Measurements from ENCODE around the gene NR6A1.

The NR6A1 gene

GRCh38 chr9:124686918-124687317 lies 84.2 kb downstream of the NR6A1 start:
- no peaks in the 10 kb centered on the region for H3K36me3 ChIP-seq (ENCODE audit: control insufficient read depth, insufficient read depth, low read length)
- H3K4me2 ChIP-seq (ENCODE audit: low read length), result no peak overlapping the region
- H3K4me3 ChIP-seq (ENCODE audit: low read depth, low read length), result no peak overlapping the region
- H3K9me3 ChIP-seq (ENCODE audit: control insufficient read depth, low read length), result no peaks in the 10 kb centered on the region
- no peak for TF ChIP-seq CTCF (IDR thresholded peaks at IDR 0.05)
- no peak overlapping the region for H3K27ac ChIP-seq
- no peaks in the 10 kb centered on the region for H3K79me2 ChIP-seq
- H3K9ac ChIP-seq, result no peak overlapping the region
- no peak overlapping the region for H2AFZ ChIP-seq
- H3K4me1 ChIP-seq, result no peaks in the 10 kb centered on the region
- no peaks in the 10 kb centered on the region for H3K27me3 ChIP-seq (ENCODE audit: control insufficient read depth, insufficient read depth, low read length)

GRCh38 chr9:124685217-124685616 lies 85.9 kb downstream of the NR6A1 start:
- no peaks in the 10 kb centered on the region for H3K36me3 ChIP-seq (ENCODE audit: control insufficient read depth, insufficient read depth, low read length)
- no peak overlapping the region for H3K9ac ChIP-seq
- H3K79me2 ChIP-seq, result no peaks in the 10 kb centered on the region
- no peak for TF ChIP-seq CTCF (IDR thresholded peaks at IDR 0.05)
- H3K27ac ChIP-seq, result no peak overlapping the region
- no peak overlapping the region for H3K4me3 ChIP-seq (ENCODE audit: low read depth, low read length)
- no peak overlapping the region for H3K4me2 ChIP-seq (ENCODE audit: low read length)
- no peak overlapping the region for H2AFZ ChIP-seq
- H3K27me3 ChIP-seq (ENCODE audit: control insufficient read depth, insufficient read depth, low read length), result no peaks in the 10 kb centered on the region
- no peaks in the 10 kb centered on the region for H3K4me1 ChIP-seq
- no peaks in the 10 kb centered on the region for H3K9me3 ChIP-seq (ENCODE audit: control insufficient read depth, low read length)

- H3K27ac ChIP-seq, result no peak overlapping the region
- no peak overlapping the region for H2AFZ ChIP-seq
- no peaks in the 10 kb centered on the region for H3K4me1 ChIP-seq
- no peaks in the 10 kb centered on the region for H3K79me2 ChIP-seq
- TF ChIP-seq CTCF (IDR thresholded peaks at IDR 0.05), result no peak
- H3K9me3 ChIP-seq (ENCODE audit: control insufficient read depth, low read length), result no peaks in the 10 kb centered on the region
- H3K4me2 ChIP-seq (ENCODE audit: low read length), result no peak overlapping the region
- no peaks in the 10 kb centered on the region for H3K27me3 ChIP-seq (ENCODE audit: control insufficient read depth, insufficient read depth, low read length)
- no peak overlapping the region for H3K4me3 ChIP-seq (ENCODE audit: low read depth, low read length)
- H3K36me3 ChIP-seq (ENCODE audit: control insufficient read depth, insufficient read depth, low read length), result no peaks in the 10 kb centered on the region
- no peak overlapping the region for H3K9ac ChIP-seq
Observed at GRCh38 chr9:124684169-124684568, 86.9 kb downstream of the NR6A1 start.

- H3K4me2 ChIP-seq (ENCODE audit: low read length), result no peak overlapping the region
- no peaks in the 10 kb centered on the region for H3K9me3 ChIP-seq (ENCODE audit: control insufficient read depth, low read length)
- no peak overlapping the region for H3K27ac ChIP-seq
- H2AFZ ChIP-seq, result no peak overlapping the region
- H3K4me1 ChIP-seq, result no peaks in the 10 kb centered on the region
- H3K27me3 ChIP-seq (ENCODE audit: control insufficient read depth, insufficient read depth, low read length), result no peaks in the 10 kb centered on the region
- no peak overlapping the region for H3K9ac ChIP-seq
- H3K79me2 ChIP-seq, result no peaks in the 10 kb centered on the region
- no peak for TF ChIP-seq CTCF (IDR thresholded peaks at IDR 0.05)
- H3K4me3 ChIP-seq (ENCODE audit: low read depth, low read length), result no peak overlapping the region
- H3K36me3 ChIP-seq (ENCODE audit: control insufficient read depth, insufficient read depth, low read length), result no peaks in the 10 kb centered on the region
Observed at GRCh38 chr9:124683043-124683442, 88.1 kb downstream of the NR6A1 start.

GRCh38 chr9:124680714-124681390 lies 90.3 kb downstream of the NR6A1 start:
- Histone ChIP-seq H3K4me1 (no peaks in the 10 kb centered on the region), H3K79me2 (no peaks in the 10 kb centered on the region), H3K9ac (no peak overlapping the region), H2AFZ (no peak overlapping the region), H3K27ac (no peak overlapping the region), H3K27me3 (ENCODE audit: control insufficient read depth, insufficient read depth, low read length) (no peaks in the 10 kb centered on the region), H3K9me3 (ENCODE audit: control insufficient read depth, low read length) (no peaks in the 10 kb centered on the region), H3K4me3 (ENCODE audit: low read depth, low read length) (no peak overlapping the region), H3K4me2 (ENCODE audit: low read length) (no peak overlapping the region), H3K36me3 (ENCODE audit: control insufficient read depth, insufficient read depth, low read length) (no peaks in the 10 kb centered on the region)
- TF ChIP-seq CTCF (IDR thresholded peaks at IDR 0.05), result no peak

Measured in parathyroid adenoma (tissue), 2 donors.